Parathyroid adenoma (tissue), 2 donors: ENCODE results near the gene EIF3B.
A peak's percentile ranks its signal among the peaks of the same experiment; 100 is the strongest.
"Not testable (repeated sequence)": the region's sequence is repeated elsewhere in the genome, so short reads cannot be mapped to it uniquely, and the experiment has no call there.

Experiments used
- H2AFZ ChIP-seq: fragments of 300-600 bp; sonication (generic); one replicate; pipeline ENCODE4 v1.7.0; 2017; ENCODE audit warnings: antibody characterized with exemption, mild to moderate bottlenecking
- H3K27ac ChIP-seq: fragments of 300-600 bp; sonication (generic); one replicate; pipeline ENCODE4 v1.7.0; 2017
- H3K27me3 ChIP-seq: fragments of 300-600 bp; sonication (generic); one replicate; pipeline ENCODE4 v1.7.0; 2017; ENCODE audit warnings: low read length; ENCODE audit not compliant: control insufficient read depth, insufficient read depth
- H3K36me3 ChIP-seq: fragments of 300-600 bp; sonication (generic); one replicate; pipeline ENCODE4 v1.7.0; 2017; ENCODE audit warnings: low read length; ENCODE audit not compliant: control insufficient read depth, insufficient read depth
- H3K4me1 ChIP-seq: fragments of 300-600 bp; sonication (generic); one replicate; pipeline ENCODE4 v1.7.0; 2017; ENCODE audit warnings: control low read depth
- H3K4me2 ChIP-seq: fragments of 300-600 bp; sonication (generic); one replicate; pipeline ENCODE4 v1.7.0; 2017; ENCODE audit warnings: low read length
- H3K4me3 ChIP-seq: fragments of 300-600 bp; sonication (generic); one replicate; pipeline ENCODE4 v1.7.0; 2017; ENCODE audit warnings: low read depth, low read length
- H3K79me2 ChIP-seq: fragments of 300-600 bp; sonication (generic); one replicate; pipeline ENCODE4 v1.7.0; 2017; ENCODE audit warnings: control low read depth
- H3K9ac ChIP-seq: fragments of 300-600 bp; sonication (generic); one replicate; pipeline ENCODE4 v1.7.0; 2017; ENCODE audit warnings: mild to moderate bottlenecking
- H3K9me3 ChIP-seq: fragments of 300-600 bp; sonication (generic); one replicate; pipeline ENCODE4 v1.7.0; 2017; ENCODE audit warnings: low read length; ENCODE audit not compliant: control insufficient read depth
- TF ChIP-seq, protein P1 (sequence below): fragments of 300-600 bp; sonication (generic); IDR thresholded peaks from one replicate; pipeline ENCODE4 v1.7.0; 2017; ENCODE audit warnings: antibody characterized with exemption, mild to moderate bottlenecking
- donor health status: primary hyperparathyroidism.

Gene EIF3B

DNA sequence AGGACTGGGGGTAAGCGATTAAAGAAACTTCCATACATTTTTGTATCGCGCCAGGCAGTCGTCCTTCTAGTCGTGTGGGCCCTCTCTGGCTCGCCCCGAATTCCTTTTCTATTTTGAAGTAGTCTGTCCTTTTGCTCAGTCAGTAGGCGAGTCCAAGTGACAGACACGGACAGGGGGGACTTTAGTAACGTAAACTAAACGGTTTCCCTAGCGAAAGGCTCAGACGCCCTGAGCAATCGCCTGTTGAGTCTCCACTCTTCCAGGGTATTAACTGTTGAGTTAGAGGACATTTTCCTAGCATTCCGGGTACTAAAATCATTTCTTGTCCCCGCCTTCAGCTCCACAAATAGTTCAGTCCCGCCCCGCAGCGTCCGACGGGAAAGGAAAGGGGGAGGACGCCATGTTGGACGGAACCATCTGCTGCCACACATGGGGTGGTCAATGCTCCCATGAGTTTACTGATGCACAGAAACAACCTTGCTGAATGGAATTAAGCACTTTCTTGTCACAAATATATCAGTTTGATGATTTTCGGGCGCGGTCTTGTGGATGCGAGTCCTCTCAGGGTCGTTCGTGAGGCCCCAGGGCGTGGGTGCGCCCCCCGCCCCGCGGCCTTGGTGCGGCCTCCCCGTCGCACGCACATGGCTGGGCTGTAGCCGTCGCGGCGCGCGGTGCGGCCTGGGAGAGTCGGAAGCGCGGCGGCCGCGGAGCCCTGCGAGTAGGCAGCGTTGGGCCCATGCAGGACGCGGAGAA, at the start of gene EIF3B:
Gene EIF3B (plus strand): TSS at position 642 of the 753 bp plus-strand sequence. CDS start 95 bp downstream, at position 737.
- Histone ChIP-seq H3K27me3 (no peaks in the 10 kb centered on the region), H3K36me3 (no peaks in the 10 kb centered on the region), H3K9me3 (no peaks in the 10 kb centered on the region), H3K4me1 (peaks cover 6% of the 10 kb centered on the region), H3K27ac (peak within 1 kb of the TSS; percentile 98), H3K9ac (peak within 1 kb of the TSS; percentile 95), H3K4me2 (peak within 1 kb of the TSS; percentile 98), H2AFZ (peak within 1 kb of the TSS; percentile 99), H3K79me2 (peaks cover 42% of the 10 kb centered on the region), H3K4me3 (peak within 1 kb of the TSS; percentile 85)
- TF ChIP-seq, protein P1, sequence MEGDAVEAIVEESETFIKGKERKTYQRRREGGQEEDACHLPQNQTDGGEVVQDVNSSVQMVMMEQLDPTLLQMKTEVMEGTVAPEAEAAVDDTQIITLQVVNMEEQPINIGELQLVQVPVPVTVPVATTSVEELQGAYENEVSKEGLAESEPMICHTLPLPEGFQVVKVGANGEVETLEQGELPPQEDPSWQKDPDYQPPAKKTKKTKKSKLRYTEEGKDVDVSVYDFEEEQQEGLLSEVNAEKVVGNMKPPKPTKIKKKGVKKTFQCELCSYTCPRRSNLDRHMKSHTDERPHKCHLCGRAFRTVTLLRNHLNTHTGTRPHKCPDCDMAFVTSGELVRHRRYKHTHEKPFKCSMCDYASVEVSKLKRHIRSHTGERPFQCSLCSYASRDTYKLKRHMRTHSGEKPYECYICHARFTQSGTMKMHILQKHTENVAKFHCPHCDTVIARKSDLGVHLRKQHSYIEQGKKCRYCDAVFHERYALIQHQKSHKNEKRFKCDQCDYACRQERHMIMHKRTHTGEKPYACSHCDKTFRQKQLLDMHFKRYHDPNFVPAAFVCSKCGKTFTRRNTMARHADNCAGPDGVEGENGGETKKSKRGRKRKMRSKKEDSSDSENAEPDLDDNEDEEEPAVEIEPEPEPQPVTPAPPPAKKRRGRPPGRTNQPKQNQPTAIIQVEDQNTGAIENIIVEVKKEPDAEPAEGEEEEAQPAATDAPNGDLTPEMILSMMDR: no peak

DNA sequence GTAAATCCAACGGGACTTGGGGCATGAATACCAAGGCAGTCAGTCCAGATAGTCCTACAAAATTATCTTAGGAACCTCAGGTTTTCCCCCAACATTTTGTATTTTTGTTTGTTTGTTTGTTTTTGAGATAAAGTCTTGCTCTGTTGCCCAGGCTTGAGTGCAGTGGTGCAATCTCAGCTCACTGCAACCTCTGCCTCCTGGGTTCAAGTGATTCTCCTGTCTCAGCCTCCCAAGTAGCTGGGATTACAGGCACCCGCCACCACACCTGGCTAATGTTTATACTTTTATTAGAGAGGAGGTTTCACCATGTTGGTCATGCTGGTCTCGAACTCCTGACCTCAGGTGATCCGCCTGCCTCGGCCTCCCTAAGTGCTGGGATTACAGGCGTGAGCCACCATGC, 49.4 kb upstream of the EIF3B start:
- H3K27ac ChIP-seq, H3K79me2 ChIP-seq, H3K9ac ChIP-seq, H3K4me1 ChIP-seq, H3K4me2 ChIP-seq, H3K9me3 ChIP-seq, H3K27me3 ChIP-seq, H3K36me3 ChIP-seq, H3K4me3 ChIP-seq, H2AFZ ChIP-seq: not testable (repeated sequence)

DNA sequence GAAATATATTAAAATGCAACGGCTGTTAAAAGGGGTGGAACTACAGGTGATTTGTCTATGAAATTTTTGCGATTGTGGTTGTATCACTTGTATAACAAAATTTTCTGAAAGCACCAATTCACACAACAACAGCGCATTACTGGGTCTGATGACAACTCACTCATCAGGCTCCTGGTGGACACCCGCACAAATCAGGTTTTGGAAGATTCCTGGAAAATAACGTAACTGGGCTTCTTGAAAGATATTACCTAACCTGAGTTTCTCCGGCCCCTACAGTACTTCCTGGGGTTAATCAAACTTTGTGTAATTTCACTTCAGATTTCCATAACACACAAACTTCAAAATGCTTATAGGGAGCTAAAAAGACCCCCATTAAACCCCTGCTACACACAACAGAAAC, 47.9 kb upstream of the EIF3B start:
- Histone ChIP-seq H3K27ac (no peak overlapping the region), H3K9ac (no peak overlapping the region), H3K36me3 (no peaks in the 10 kb centered on the region), H2AFZ (no peak overlapping the region), H3K79me2 (no peaks in the 10 kb centered on the region), H3K27me3 (no peaks in the 10 kb centered on the region), H3K4me1 (no peaks in the 10 kb centered on the region), H3K9me3 (no peaks in the 10 kb centered on the region), H3K4me2 (no peak overlapping the region), H3K4me3 (no peak overlapping the region)
- TF ChIP-seq, protein P1: no peak

DNA sequence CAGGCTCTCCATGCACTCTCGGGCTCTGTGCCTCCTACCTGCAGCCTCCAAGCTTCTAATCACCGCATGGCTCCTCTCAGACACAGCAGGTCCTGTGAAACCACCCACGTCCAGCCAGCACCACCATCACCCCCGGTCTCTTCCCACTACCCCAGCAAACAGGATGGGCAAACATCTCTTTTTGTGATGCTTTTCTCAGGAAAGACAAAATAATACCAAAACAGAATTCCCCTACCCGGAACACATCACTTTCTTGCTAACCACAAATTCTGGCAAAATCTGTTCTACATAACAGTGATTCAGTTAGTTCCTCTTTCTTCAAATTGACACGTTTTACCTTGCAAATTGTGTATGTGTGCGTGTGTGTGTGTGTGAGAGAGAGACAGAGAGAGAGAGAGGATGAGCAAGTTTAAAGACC, 46.9 kb upstream of the EIF3B start:
- no peak overlapping the region for H3K4me2 ChIP-seq
- H3K4me3 ChIP-seq: no peak overlapping the region
- H3K36me3 ChIP-seq: no peaks in the 10 kb centered on the region
- TF ChIP-seq, protein P1: no peak
- no peaks in the 10 kb centered on the region for H3K4me1 ChIP-seq
- H3K27ac ChIP-seq: no peak overlapping the region
- H3K9me3 ChIP-seq: no peaks in the 10 kb centered on the region
- H3K27me3 ChIP-seq: no peaks in the 10 kb centered on the region
- no peaks in the 10 kb centered on the region for H3K79me2 ChIP-seq
- no peak overlapping the region for H3K9ac ChIP-seq
- no peak overlapping the region for H2AFZ ChIP-seq

DNA sequence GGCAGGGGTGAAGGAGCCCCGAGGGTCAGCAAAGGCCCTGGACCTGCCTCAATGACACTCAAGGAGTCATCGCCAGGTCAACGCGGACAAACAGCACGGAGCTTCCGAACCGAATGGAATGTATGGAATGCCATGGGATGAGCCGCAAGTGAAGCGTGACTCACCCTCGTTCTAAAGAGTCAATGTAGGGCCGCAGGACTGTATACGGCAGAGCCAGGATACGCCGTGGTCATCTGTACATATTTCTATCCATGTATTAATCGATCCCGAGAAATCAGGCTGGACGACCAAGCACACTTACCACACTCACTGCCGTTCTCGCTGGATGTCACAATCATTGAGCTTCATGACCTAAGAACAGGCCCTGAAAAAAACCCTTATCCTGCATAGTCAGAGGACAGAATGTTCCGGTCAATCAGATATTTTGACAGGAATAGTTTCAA, 44.7 kb upstream of the EIF3B start:
- H3K9me3 ChIP-seq: no peaks in the 10 kb centered on the region
- no peaks in the 10 kb centered on the region for H3K4me1 ChIP-seq
- H3K27me3 ChIP-seq: no peaks in the 10 kb centered on the region
- H2AFZ ChIP-seq: no peak overlapping the region
- H3K4me3 ChIP-seq: no peak overlapping the region
- H3K79me2 ChIP-seq: no peaks in the 10 kb centered on the region
- TF ChIP-seq, protein P1: no peak
- H3K4me2 ChIP-seq: no peak overlapping the region
- H3K9ac ChIP-seq: no peak overlapping the region
- H3K27ac ChIP-seq: no peak overlapping the region
- no peaks in the 10 kb centered on the region for H3K36me3 ChIP-seq
